PC-3 (cell line): ENCODE data around the gene FAM149A. TPM values are rescaled to one million over a fixed set of nuclear protein-coding genes. Genes with fewer than 3 reads are reported as not detected.
A peak's percentile ranks its signal among the peaks of the same experiment; 100 is the strongest.

Source experiments
- ATAC-seq: fragments of 200-7000 bp; cut with Tn5 transposase; 2 replicates; pipeline ENCODE4 v1.9.1; 2020; ENCODE audit warnings: mild to moderate bottlenecking, moderate library complexity
- BruUV-seq: library from RNA; stranded (reverse); fragments of 400-500 nt; replicated peaks from 2 replicates; lab custom pipeline; 2021; lab: Mats Ljungman, UMichigan
- CTCF ChIA-PET: fragments of 300-600 bp; sonication (Branson Sonifier 250); formaldehyde crosslinking; loops from one replicate; lab custom pipeline; 2022; ENCODE audit warnings: antibody characterized with exemption; lab: Charles Lee
- POLR2A ChIA-PET: fragments of 300-600 bp; sonication (Branson Sonifier 250); formaldehyde crosslinking; loops from one replicate; lab custom pipeline; 2022; ENCODE audit warnings: antibody characterized with exemption; ENCODE audit not compliant: unreplicated experiment; lab: Charles Lee
- DNase-seq: peaks from one replicate; pipeline ENCODE4 v3.0.0-alpha.2; 2015
- H2AFZ ChIP-seq: fragments of 300-600 bp; sonication (generic); 2 replicates; pipeline ENCODE4 v1.6.0; 2016; ENCODE audit warnings: antibody characterized with exemption, low read length
- H3F3A ChIP-seq: fragments of 300-600 bp; sonication (generic); one replicate; pipeline ENCODE4 v1.6.0; 2017; ENCODE audit warnings: antibody characterized with exemption, low read length, control low read depth, mild to moderate bottlenecking; ENCODE audit not compliant: unreplicated experiment
- H3K27ac ChIP-seq: fragments of 300-600 bp; sonication (generic); 2 replicates; pipeline ENCODE4 v1.5.1; 2016; ENCODE audit warnings: mild to moderate bottlenecking, low read length
- H3K27me3 ChIP-seq: fragments of 300-600 bp; sonication (generic); 2 replicates; pipeline ENCODE4 v1.6.1; 2016; ENCODE audit warnings: low read length, mixed read lengths
- H3K36me3 ChIP-seq: fragments of 300-600 bp; sonication (generic); 2 replicates; pipeline ENCODE4 v1.6.1; 2016; ENCODE audit warnings: low read depth, mixed run types, low read length, mixed read lengths
- H3K4me1 ChIP-seq: fragments of 300-600 bp; sonication (generic); 2 replicates; pipeline ENCODE4 v1.5.1; 2016; ENCODE audit warnings: low read length; ENCODE audit not compliant: insufficient read depth
- H3K4me2 ChIP-seq: fragments of 300-600 bp; sonication (generic); 2 replicates; pipeline ENCODE4 v1.6.0; 2016; ENCODE audit warnings: low read length
- H3K4me3 ChIP-seq: fragments of 300-600 bp; sonication (generic); 2 replicates; pipeline ENCODE4 v1.5.1; 2016; ENCODE audit warnings: mild to moderate bottlenecking, low read length, mixed read lengths
- H3K79me2 ChIP-seq: fragments of 300-600 bp; sonication (generic); 2 replicates; pipeline ENCODE4 v1.6.1; 2017; ENCODE audit warnings: low read length, mixed read lengths
- H3K9ac ChIP-seq: fragments of 300-600 bp; sonication (generic); 2 replicates; pipeline ENCODE4 v1.6.0; 2016; ENCODE audit warnings: mild to moderate bottlenecking, low read length
- H3K9me2 ChIP-seq: fragments of 300-600 bp; sonication (generic); replicated peaks from 2 replicates; pipeline ENCODE4 v1.6.1; 2016; ENCODE audit warnings: mixed run types, low read length, mixed read lengths
- H3K9me3 ChIP-seq: fragments of 300-600 bp; sonication (generic); 2 replicates; pipeline ENCODE4 v1.6.1; 2016; ENCODE audit warnings: low read length, mixed read lengths
- H4K20me1 ChIP-seq: fragments of 300-600 bp; sonication (generic); 2 replicates; pipeline ENCODE4 v1.6.1; 2016; ENCODE audit warnings: low read length, mixed read lengths
- CTCF ChIP-seq: fragments of 300-600 bp; sonication (generic); conservative IDR thresholded peaks from 2 replicates; pipeline ENCODE4 v1.5.1; 2017; ENCODE audit warnings: antibody characterized with exemption, low read depth, mild to moderate bottlenecking, low read length
- EZH2 ChIP-seq: fragments of 300-600 bp; sonication (generic); IDR thresholded peaks from one replicate; pipeline ENCODE4 v1.6.1; 2017; ENCODE audit warnings: antibody characterized with exemption, mild to moderate bottlenecking, low read length; ENCODE audit not compliant: unreplicated experiment
- EZH2phosphoT487 ChIP-seq: fragments of 300-600 bp; sonication (generic); IDR thresholded peaks from 2 replicates; pipeline ENCODE4 v1.6.1; 2018; ENCODE audit warnings: mild to moderate bottlenecking, antibody characterized with exemption, low read length, borderline replicate concordance
- intact Hi-C: fragments of 100-400 bp; cut with micrococcal nuclease; formaldehyde crosslinking; loops from 2 replicates; pipeline ENCODE4 v1.9.0; 2023
- total RNA-seq: library from RNA; depleted of rRNA; stranded (reverse); fragments of >200 nt; gene quantifications from 2 replicates; pipeline ENCODE4 v1.2.3, GENCODE V29; 2014

Gene FAM149A
- total RNA-seq, 1 experiment from 2014 or later = 0.22 TPM

GRCh38 chr4:186169945-186170802 is 65.7 kb downstream of the FAM149A start:
- peaks cover 6% of the 10 kb centered on the region for H3K27me3 ChIP-seq
- no peak overlapping the region for H3K9ac ChIP-seq
- TF ChIP-seq EZH2phosphoT487 (no peak), CTCF (no peak), EZH2 (no peak)
- ChIA-PET CTCF (no interaction called here), POLR2A (no interaction called here)
- DNase-seq (peak; percentile 6), ATAC-seq (no peak)
- H3K9me2 ChIP-seq = no peaks in the 10 kb centered on the region
- no peak overlapping the region for H2AFZ ChIP-seq
- no peak overlapping the region for H3K27ac ChIP-seq
- intact Hi-C loops = no loop called here
- no peak overlapping the region for H3K4me3 ChIP-seq
- no TSS peak for BruUV-seq
- no peaks in the 10 kb centered on the region for H4K20me1 ChIP-seq
- H3K4me1 ChIP-seq = no peaks in the 10 kb centered on the region
- no peaks in the 10 kb centered on the region for H3K36me3 ChIP-seq
- H3K9me3 ChIP-seq = no peaks in the 10 kb centered on the region
- H3K4me2 ChIP-seq = no peak overlapping the region
- no peaks in the 10 kb centered on the region for H3K79me2 ChIP-seq
- no peaks in the 10 kb centered on the region for H3F3A ChIP-seq

GRCh38 chr4:186170966-186171365 is 66.5 kb downstream of the FAM149A start:
- no peak for TF ChIP-seq EZH2phosphoT487
- no peak for TF ChIP-seq EZH2
- TF ChIP-seq CTCF = no peak
- no peaks in the 10 kb centered on the region for H3K79me2 ChIP-seq
- ATAC-seq (no peak), DNase-seq (no peak)
- no peak overlapping the region for H3K27ac ChIP-seq
- no peaks in the 10 kb centered on the region for H3K27me3 ChIP-seq
- POLR2A ChIA-PET = no interaction called here
- H3K4me2 ChIP-seq = no peak overlapping the region
- no peaks in the 10 kb centered on the region for H3K9me2 ChIP-seq
- intact Hi-C loops = no loop called here
- H3K4me1 ChIP-seq = no peaks in the 10 kb centered on the region
- H3F3A ChIP-seq = no peaks in the 10 kb centered on the region
- H3K36me3 ChIP-seq = no peaks in the 10 kb centered on the region
- H3K9ac ChIP-seq = no peak overlapping the region
- CTCF ChIA-PET = no interaction called here
- H2AFZ ChIP-seq = no peak overlapping the region
- H3K4me3 ChIP-seq = no peak overlapping the region
- H4K20me1 ChIP-seq = no peaks in the 10 kb centered on the region
- no peaks in the 10 kb centered on the region for H3K9me3 ChIP-seq
- BruUV-seq = no TSS peak

GRCh38 chr4:186172546-186172945 is 68.0 kb downstream of the FAM149A start:
- Histone ChIP-seq H3K4me1 (no peaks in the 10 kb centered on the region), H3K4me3 (no peak overlapping the region), H4K20me1 (no peaks in the 10 kb centered on the region), H3K79me2 (no peaks in the 10 kb centered on the region), H3K27me3 (no peaks in the 10 kb centered on the region), H2AFZ (no peak overlapping the region), H3K36me3 (no peaks in the 10 kb centered on the region), H3K4me2 (no peak overlapping the region), H3K9ac (no peak overlapping the region), H3F3A (no peaks in the 10 kb centered on the region), H3K9me3 (no peaks in the 10 kb centered on the region), H3K27ac (no peak overlapping the region), H3K9me2 (no peaks in the 10 kb centered on the region)
- TF ChIP-seq EZH2phosphoT487 = no peak
- no peak for TF ChIP-seq CTCF
- no peak for TF ChIP-seq EZH2
- BruUV-seq = no TSS peak
- no peak for DNase-seq
- no peak for ATAC-seq
- intact Hi-C loops = no loop called here
- CTCF ChIA-PET = no interaction called here
- POLR2A ChIA-PET = no interaction called here
